HUES64 (cell line): Measurements from ENCODE around the gene CCNB2.

Experiments
- H3K27ac ChIP-seq: 2 replicates; pipeline ENCODE4 v1.7.0; 2013; ENCODE audit warnings: low read depth, low read length, inconsistent platforms
- H3K27me3 ChIP-seq: 2 replicates; pipeline ENCODE4 v1.6.1; 2013; ENCODE audit warnings: mild to moderate bottlenecking, low read length; ENCODE audit not compliant: insufficient read depth
- H3K36me3 ChIP-seq: 2 replicates; pipeline ENCODE4 v1.6.1; 2013; ENCODE audit warnings: mild to moderate bottlenecking, low read length; ENCODE audit not compliant: insufficient read depth
- H3K4me1 ChIP-seq: 2 replicates; pipeline ENCODE4 v1.6.1; 2013; ENCODE audit warnings: mild to moderate bottlenecking, low read length, moderate library complexity; ENCODE audit not compliant: insufficient read depth
- H3K4me3 ChIP-seq: 2 replicates; pipeline ENCODE4 v1.5.1; 2013; ENCODE audit warnings: mild to moderate bottlenecking, low read length, moderate library complexity
- H3K9ac ChIP-seq: 2 replicates; pipeline ENCODE4 v1.6.1; 2013; ENCODE audit warnings: mild to moderate bottlenecking, low read depth, low read length
- H3K9me3 ChIP-seq: 2 replicates; pipeline ENCODE4 v1.6.1; 2013; ENCODE audit warnings: low read depth, low read length; ENCODE audit not compliant: insufficient read depth
- WGBS: fragments of 150-250, 120-280 bp; methylation state at CpG from one replicate; pipeline ENCODE4 v1.1.7; 2013; ENCODE audit warnings: missing lambda C conversion rate; 5-methylcytosine and 5-hydroxymethylcytosine counted together

The CCNB2 gene

DNA sequence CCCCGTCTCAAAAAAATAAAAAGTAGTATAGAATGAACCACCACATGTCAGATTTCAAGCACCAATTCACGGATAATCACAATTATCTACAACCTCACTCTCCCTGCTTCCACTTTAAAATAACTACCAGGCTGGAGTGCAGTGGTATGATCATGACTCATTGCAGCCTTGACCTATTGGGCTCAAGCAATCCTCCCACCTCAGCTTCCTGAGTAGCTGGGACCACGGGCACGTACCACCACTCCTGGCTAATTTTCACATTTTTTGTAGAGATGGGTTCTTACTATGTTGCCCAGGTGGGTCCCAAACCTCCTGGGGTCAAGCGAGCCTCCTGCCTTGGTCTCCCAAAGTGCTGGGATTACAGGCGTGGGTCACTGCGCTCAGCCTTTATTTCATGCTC is 63.6 kb downstream of the CCNB2 start:
- H3K4me3 ChIP-seq, result no peak overlapping the region
- no peak overlapping the region for H3K9ac ChIP-seq
- no peaks in the 10 kb centered on the region for H3K27me3 ChIP-seq
- H3K9me3 ChIP-seq, result no peaks in the 10 kb centered on the region
- H3K4me1 ChIP-seq, result no peaks in the 10 kb centered on the region
- H3K27ac ChIP-seq, result no peak overlapping the region
- 96% methylated on average over 7 of the region's 7 CpGs for WGBS
- H3K36me3 ChIP-seq, result peaks cover 58% of the 10 kb centered on the region

DNA sequence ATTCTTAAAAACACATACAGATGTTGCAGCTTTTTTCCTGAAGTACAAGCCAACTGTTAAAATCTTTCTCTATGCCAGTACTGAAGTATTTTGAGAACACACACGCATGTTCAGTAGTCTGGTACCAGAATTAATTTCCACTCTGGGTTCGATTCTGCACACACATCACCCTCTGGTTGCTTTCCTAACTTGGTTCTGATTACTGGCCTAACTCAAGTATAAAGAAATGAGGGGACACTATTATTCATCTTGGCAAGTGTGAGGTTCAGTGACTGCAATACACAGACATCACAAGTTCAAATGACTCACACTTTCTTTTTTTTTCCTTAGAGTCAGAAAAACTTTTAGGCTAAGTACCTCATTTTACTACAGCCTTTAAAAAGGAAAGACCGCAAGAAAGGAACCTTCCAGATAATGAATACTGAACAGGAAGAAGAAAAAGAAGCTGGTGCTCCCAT is 64.3 kb downstream of the CCNB2 start:
- Histone ChIP-seq H3K4me1 (no peaks in the 10 kb centered on the region), H3K9me3 (no peaks in the 10 kb centered on the region), H3K4me3 (no peak overlapping the region), H3K9ac (no peak overlapping the region), H3K27ac (no peak overlapping the region), H3K36me3 (peaks cover 66% of the 10 kb centered on the region), H3K27me3 (no peaks in the 10 kb centered on the region)
- 97% methylated on average over 2 of the region's 3 CpGs for WGBS

DNA sequence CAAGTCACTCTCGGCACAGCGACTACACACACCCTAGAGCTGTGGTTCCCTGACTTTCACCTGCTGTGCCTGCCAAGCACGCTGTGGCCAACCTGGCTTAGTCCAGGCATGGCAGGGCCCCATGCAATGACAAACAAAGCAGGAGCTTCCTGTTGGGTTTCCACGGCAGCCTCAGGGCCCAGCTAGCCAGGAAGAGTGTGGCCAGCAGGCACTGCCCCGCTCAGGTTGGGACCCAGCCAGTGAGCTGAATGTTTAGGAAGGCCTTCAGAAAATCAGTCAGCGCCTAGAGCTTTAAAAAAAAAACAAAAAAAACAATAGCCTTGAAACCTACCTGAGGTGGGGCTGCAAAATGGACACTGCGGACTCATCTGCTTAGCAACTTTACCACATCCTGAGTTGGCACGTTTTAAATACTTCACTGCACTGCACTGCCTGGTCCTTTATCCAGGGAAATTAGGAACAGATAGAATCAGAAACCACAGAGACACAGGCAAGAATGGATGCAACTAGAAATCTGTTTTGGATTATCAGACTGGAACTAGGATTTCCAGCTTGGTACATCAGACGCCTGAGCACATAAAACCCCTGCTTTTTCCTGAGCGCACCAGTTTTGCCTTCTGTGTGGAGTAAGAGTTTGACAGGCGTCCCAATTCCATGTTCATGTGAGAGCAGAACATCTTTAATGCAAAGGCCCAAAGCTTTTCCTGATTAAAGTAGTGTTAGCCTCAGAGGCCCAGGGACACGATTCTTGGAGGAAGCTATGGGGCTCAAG is 65.5 kb downstream of the CCNB2 start:
- Histone ChIP-seq H3K36me3 (peaks cover 65% of the 10 kb centered on the region), H3K27me3 (no peaks in the 10 kb centered on the region), H3K9ac (no peak overlapping the region), H3K27ac (no peak overlapping the region), H3K4me1 (no peaks in the 10 kb centered on the region), H3K9me3 (no peaks in the 10 kb centered on the region), H3K4me3 (no peak overlapping the region)
- 89% methylated on average over 12 of the region's 12 CpGs for WGBS

DNA sequence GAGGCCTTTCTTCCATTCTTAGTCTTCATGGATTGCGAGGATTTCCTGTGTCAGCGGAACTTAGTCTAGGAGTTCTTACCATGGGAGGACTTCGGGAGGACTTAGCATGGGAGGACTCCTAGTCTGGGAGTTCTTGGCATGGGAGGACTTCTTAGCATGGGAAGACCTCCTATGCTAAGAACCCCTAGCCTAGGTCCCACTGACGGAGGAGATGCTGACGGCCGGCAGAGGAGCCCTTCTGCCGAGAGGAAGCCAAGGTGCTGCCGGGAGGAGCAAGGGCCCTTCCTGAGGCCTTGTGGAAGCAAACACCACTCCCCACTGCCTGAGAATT is 66.1 kb downstream of the CCNB2 start:
- no peak overlapping the region for H3K9ac ChIP-seq

DNA sequence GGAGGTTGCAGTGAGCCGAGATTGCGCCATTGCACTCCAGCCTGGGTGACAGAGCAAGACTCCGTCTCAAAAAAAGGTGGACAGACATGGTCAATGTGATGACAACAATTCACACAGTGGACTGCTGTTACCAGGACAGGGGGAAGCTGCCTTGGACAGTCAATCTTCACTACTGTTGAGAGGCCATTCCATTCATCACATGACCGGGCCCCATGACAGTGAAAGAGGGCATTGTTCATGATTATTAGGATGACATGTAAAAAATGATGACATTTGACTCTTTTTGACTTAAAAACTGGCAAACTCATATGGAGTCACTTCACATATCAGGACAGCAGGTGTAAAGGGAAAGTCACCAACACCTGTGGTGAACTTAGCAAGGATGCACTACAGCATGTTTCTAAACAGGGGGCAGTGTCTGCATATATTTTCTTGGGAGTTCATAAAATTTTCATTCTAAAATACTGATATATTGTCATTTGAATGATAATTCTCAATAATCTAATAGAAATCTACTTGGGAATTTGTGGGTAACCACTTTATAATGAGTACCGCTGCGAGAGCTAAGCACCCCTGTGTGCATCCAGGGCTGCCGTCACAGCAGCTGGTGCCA is 67.4 kb downstream of the CCNB2 start:
- Histone ChIP-seq H3K4me1 (no peaks in the 10 kb centered on the region), H3K27ac (no peak overlapping the region), H3K4me3 (no peak overlapping the region), H3K9me3 (no peaks in the 10 kb centered on the region), H3K9ac (no peak overlapping the region), H3K27me3 (no peaks in the 10 kb centered on the region), H3K36me3 (peaks cover 66% of the 10 kb centered on the region)
- 96% methylated on average over 7 of the region's 7 CpGs for WGBS

More for the DNA sequence above, 66.1 kb downstream of the CCNB2 start:
- Histone ChIP-seq H3K27me3 (no peaks in the 10 kb centered on the region), H3K4me3 (no peak overlapping the region), H3K27ac (no peak overlapping the region), H3K36me3 (peaks cover 65% of the 10 kb centered on the region), H3K9me3 (no peaks in the 10 kb centered on the region), H3K4me1 (no peaks in the 10 kb centered on the region)
- WGBS, result 96% methylated on average over 8 of the region's 8 CpGs

DNA sequence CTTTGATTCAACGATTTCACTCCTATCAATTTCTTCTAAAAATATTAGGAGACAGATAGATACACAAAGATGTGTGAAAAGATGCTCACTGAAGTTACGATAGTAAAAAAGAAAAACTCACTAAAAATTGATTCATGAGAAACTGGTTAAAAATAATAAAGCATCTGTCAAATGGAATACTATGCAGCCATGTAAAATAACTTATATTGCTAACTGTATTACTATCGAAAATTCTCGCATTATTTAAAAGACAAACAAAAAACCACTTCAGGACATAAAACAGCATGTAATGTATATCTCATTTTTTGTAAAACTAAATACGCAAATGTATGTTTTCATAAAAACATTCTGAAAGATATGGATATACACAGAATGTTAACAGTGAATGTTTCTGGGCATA is 68.2 kb downstream of the CCNB2 start:
- H3K4me1 ChIP-seq, result no peaks in the 10 kb centered on the region
- no peak overlapping the region for H3K27ac ChIP-seq
- H3K36me3 ChIP-seq, result peaks cover 72% of the 10 kb centered on the region
- 90% methylated on average over 2 of the region's 5 CpGs for WGBS
- H3K4me3 ChIP-seq, result no peak overlapping the region
- H3K9me3 ChIP-seq, result no peaks in the 10 kb centered on the region
- H3K9ac ChIP-seq, result no peak overlapping the region
- H3K27me3 ChIP-seq, result no peaks in the 10 kb centered on the region

DNA sequence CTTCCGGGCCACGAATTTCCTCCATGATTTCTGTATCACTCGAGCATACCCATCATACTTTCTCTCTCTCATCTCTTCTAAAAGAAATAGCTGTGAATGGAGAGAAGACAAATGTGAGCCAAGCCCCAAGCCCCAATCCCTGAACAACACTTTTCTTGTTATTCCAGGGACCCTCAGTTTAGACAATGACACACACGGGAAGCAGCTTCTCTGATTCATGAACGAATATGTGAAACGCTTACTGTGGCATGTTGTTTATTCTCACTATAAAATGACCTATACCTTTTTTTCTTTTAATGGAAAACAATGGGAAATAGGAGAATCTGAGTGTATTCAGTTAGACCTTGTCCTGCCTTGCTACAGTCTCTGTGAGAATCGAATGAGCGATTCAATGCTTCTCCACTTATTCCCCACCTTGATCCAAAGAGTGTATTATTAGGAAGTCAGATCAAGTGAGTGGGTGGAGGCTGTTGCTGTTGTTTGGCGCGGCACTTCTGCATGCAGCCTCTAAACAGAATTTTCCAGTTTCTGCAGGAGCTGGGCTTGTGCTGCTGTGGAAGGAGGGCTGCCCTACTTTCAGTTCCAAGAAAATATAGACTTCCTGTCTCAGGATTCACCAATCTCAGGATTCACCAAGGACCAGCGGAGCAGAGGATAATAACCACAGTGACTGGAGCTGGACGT is 69.3 kb downstream of the CCNB2 start:
- no peak overlapping the region for H3K9ac ChIP-seq
- H3K9me3 ChIP-seq, result no peaks in the 10 kb centered on the region
- H3K36me3 ChIP-seq, result peaks cover 76% of the 10 kb centered on the region
- H3K27me3 ChIP-seq, result no peaks in the 10 kb centered on the region
- H3K4me3 ChIP-seq, result no peak overlapping the region
- H3K4me1 ChIP-seq, result no peaks in the 10 kb centered on the region
- 95% methylated on average over 11 of the region's 12 CpGs for WGBS
- H3K27ac ChIP-seq, result no peak overlapping the region
